Uterus (tissue), 4 donors: ENCODE measurements around the gene AGPS. TPM values are rescaled to one million over a fixed set of nuclear protein-coding genes. Genes with fewer than 3 reads are reported as not detected.

ENCODE experiments used
- DNase-seq, 2 donors: peaks; one replicate each; pipeline ENCODE4 v3.0.0-alpha.2; 2019 to 2020
- H3K27ac ChIP-seq, 2 donors: fragments of 200-600 bp; sonication (generic); 1 replicate in 1 of 2; 2 replicates in 1 of 2; pipeline ENCODE4 v1.5.1; 2016 to 2018
- H3K27me3 ChIP-seq, 2 donors: fragments of 200-600 bp; sonication (generic); one replicate each; pipeline ENCODE4 v1.5.1; 2018 to 2019; ENCODE audit warnings: control low read depth in 1 of 2
- H3K36me3 ChIP-seq, 2 donors: fragments of 200-600 bp; sonication (generic); one replicate each; pipeline ENCODE4 v1.5.1; 2019; ENCODE audit warnings: control low read depth in 1 of 2
- H3K4me1 ChIP-seq, 2 donors: fragments of 200-600 bp; sonication (generic); one replicate each; pipeline ENCODE4 v1.5.1; 2018 to 2019; ENCODE audit warnings: control low read depth in 1 of 2
- H3K4me3 ChIP-seq, 2 donors: fragments of 200-600 bp; sonication (generic); 1 replicate in 1 of 2; 2 replicates in 1 of 2; pipeline ENCODE4 v1.5.1; 2018 to 2019; ENCODE audit warnings: mild to moderate bottlenecking in 1 of 2
- H3K9me3 ChIP-seq, 2 donors: fragments of 200-600 bp; sonication (generic); one replicate each; pipeline ENCODE4 v1.5.1; 2019; ENCODE audit warnings: control low read depth in 1 of 2
- CTCF ChIP-seq, 4 experiments: fragments of 200-600 bp in 2 of 4; fragments of 450-650 bp in 2 of 4; sonication (generic) in 2 of 4; IDR thresholded peaks; one replicate each; pipeline ENCODE4 v1.5.1; 2016 to 2019; ENCODE audit warnings: antibody characterized with exemption in 4 of 4, mild to moderate bottlenecking in 2 of 4, moderate library complexity in 1 of 4
- POLR2A ChIP-seq, 2 donors: fragments of 450-650 bp; IDR thresholded peaks; one replicate each; pipeline ENCODE4 v1.6.1; 2016; ENCODE audit warnings: antibody characterized with exemption in 2 of 2, mild to moderate bottlenecking in 1 of 2, moderate library complexity in 1 of 2
- intact Hi-C: fragments of 100-400 bp; cut with DNase I; formaldehyde crosslinking; loops from one replicate; pipeline ENCODE4 v1.15.1; 2023; ENCODE audit warnings: low total_unique reads
- total RNA-seq, 4 donors: library from RNA; depleted of rRNA in 3 of 4; stranded (reverse); fragments of >200 nt in 3 of 4; gene quantifications; one replicate each; pipeline versions ENCODE4 v1.1.0 to v1.2.4, GENCODE V29; 2014 to 2023
- donor health status: DM: yes; HTN: yes; CAD: no.

AGPS gene
- total RNA-seq, 4 donors from 2014 or later: 10.2 to 64.4 (median 40.0) TPM

GRCh38 chr2:177432703-177433102 is 40.1 kb downstream of the AGPS start:
- Histone ChIP-seq H3K9me3 (peaks cover 0 to 37% of the 10 kb centered on the region in 2 donors), H3K27ac (no peak overlapping the region), H3K4me1 (no peaks in the 10 kb centered on the region), H3K4me3 (no peak overlapping the region), H3K36me3 (no peaks in the 10 kb centered on the region), H3K27me3 (no peaks in the 10 kb centered on the region)
- no peak for TF ChIP-seq POLR2A (IDR thresholded peaks at IDR 0.05)
- TF ChIP-seq CTCF (IDR thresholded peaks at IDR 0.05): no peak
- intact Hi-C loops: no loop called here
- no peak for DNase-seq

- no peaks in the 10 kb centered on the region for H3K36me3 ChIP-seq
- TF ChIP-seq CTCF (IDR thresholded peaks at IDR 0.05): no peak
- TF ChIP-seq POLR2A (IDR thresholded peaks at IDR 0.05): no peak
- intact Hi-C loops: no loop called here
Observed at GRCh38 chr2:177433402-177433801, 40.8 kb downstream of the AGPS start.

DNA sequence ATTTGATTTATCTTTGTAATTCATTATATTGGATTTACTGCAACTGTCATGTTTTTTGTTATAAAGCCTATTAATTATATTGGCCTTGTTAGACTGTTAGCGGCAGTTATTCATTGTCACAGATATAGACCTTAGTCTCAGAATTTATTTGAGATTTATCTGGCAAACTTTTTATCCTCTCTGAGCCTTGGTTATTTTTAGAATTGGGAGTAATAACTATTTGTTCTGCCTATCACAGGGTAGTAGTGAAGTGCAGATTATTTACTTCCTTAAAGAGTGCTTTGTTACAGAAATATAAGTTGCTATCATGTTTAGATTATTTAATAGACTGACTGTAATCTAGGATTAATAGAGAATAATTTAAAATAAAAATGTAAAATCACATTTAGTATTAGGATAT is 41.9 kb downstream of the AGPS start:
- H3K9me3 ChIP-seq: peaks cover 0 to 37% of the 10 kb centered on the region in 2 donors
- TF ChIP-seq CTCF (IDR thresholded peaks at IDR 0.05): no peak
- no peak for TF ChIP-seq POLR2A (IDR thresholded peaks at IDR 0.05)
- H3K27me3 ChIP-seq: no peaks in the 10 kb centered on the region
- no peaks in the 10 kb centered on the region for H3K4me1 ChIP-seq
- intact Hi-C loops: no loop called here
- DNase-seq: no peak
- peak overlapping the region in 1 of 2 donors; percentile 3 for H3K27ac ChIP-seq
- H3K36me3 ChIP-seq: no peaks in the 10 kb centered on the region
- H3K4me3 ChIP-seq: no peak overlapping the region

More at GRCh38 chr2:177433402-177433801, 40.8 kb downstream of the AGPS start:
- H3K27ac ChIP-seq: peak overlapping the region in 1 of 2 donors; percentile 3
- no peak for DNase-seq
- peaks cover 0 to 37% of the 10 kb centered on the region in 2 donors for H3K9me3 ChIP-seq
- H3K27me3 ChIP-seq: no peaks in the 10 kb centered on the region
- H3K4me1 ChIP-seq: no peaks in the 10 kb centered on the region
- no peak overlapping the region for H3K4me3 ChIP-seq

GRCh38 chr2:177445200-177445599 is 52.6 kb downstream of the AGPS start:
- Histone ChIP-seq H3K27ac (no peak overlapping the region), H3K9me3 (no peaks in the 10 kb centered on the region), H3K4me3 (no peak overlapping the region), H3K4me1 (no peaks in the 10 kb centered on the region), H3K36me3 (no peaks in the 10 kb centered on the region), H3K27me3 (no peaks in the 10 kb centered on the region)
- TF ChIP-seq POLR2A (IDR thresholded peaks at IDR 0.05): no peak
- no peak for TF ChIP-seq CTCF (IDR thresholded peaks at IDR 0.05)
- DNase-seq: no peak
- intact Hi-C loops: no loop called here

DNA sequence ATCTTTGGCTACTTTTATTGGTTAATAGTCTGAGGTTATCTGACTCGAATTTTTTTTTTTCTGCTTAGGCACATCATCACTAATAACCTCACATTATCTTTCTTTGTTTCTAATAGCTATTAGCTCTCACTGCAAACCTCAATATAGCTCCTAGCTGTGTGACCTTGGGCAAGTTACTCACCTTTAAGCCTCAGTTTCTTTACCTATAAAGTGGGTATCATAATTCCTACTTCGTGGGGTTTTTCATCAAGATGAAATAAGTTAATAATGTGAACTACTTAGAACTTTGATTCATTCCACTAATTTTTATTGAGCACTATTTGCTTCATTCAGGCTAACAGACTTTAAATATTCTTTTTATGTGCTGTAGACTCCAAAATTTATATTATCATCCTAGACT is 55.5 kb downstream of the AGPS start:
- no peaks in the 10 kb centered on the region for H3K36me3 ChIP-seq
- H3K9me3 ChIP-seq: no peaks in the 10 kb centered on the region
- no peak for DNase-seq
- H3K27me3 ChIP-seq: no peaks in the 10 kb centered on the region
- no peak overlapping the region for H3K4me3 ChIP-seq
- H3K27ac ChIP-seq: no peak overlapping the region
- no peaks in the 10 kb centered on the region for H3K4me1 ChIP-seq
- TF ChIP-seq CTCF (IDR thresholded peaks at IDR 0.05) (no peak), POLR2A (IDR thresholded peaks at IDR 0.05) (no peak)
- intact Hi-C loops: no loop called here
